ENCODE measurements around the gene HOXC9.

HOXC9 gene

GRCh38 chr12:54028314-54029201 lies 28.6 kb downstream of the HOXC9 start, which contains the start of gene HOXC6:
HOXC6 (plus strand) TSS chr12:54028440; CDS start chr12:54028522, 82 bp downstream.
- no peak for DNase-seq (ENCODE audit: low read depth in 2 of 2)

- DNase-seq (ENCODE audit: low read depth in 2 of 2) = no peak
Measured at GRCh38 chr12:54029529-54030441, 29.8 kb downstream of the HOXC9 start.

- DNase-seq (ENCODE audit: low read depth in 2 of 2) = no peak
Measured at GRCh38 chr12:54030442-54030801, 30.5 kb downstream of the HOXC9 start.

- no peak for DNase-seq (ENCODE audit: low read depth in 2 of 2)
Measured at GRCh38 chr12:54030889-54031471, 31.0 kb downstream of the HOXC9 start.

GRCh38 chr12:54031480-54031879 lies 31.5 kb downstream of the HOXC9 start:
- DNase-seq (ENCODE audit: low read depth in 2 of 2) = no peak

- no peak for DNase-seq (ENCODE audit: low read depth in 2 of 2)
Measured at GRCh38 chr12:54032086-54032619, 32.2 kb downstream of the HOXC9 start.

- peak in 1 of 2 donors; percentile 26 for DNase-seq (ENCODE audit: low read depth in 2 of 2)
Measured at GRCh38 chr12:54032627-54033100, 32.7 kb downstream of the HOXC9 start, which contains the start of gene HOXC5. HOXC5 (plus strand) TSS chr12:54033050; CDS start chr12:54033123, 73 bp downstream.

GRCh38 chr12:54033106-54033979 lies 33.4 kb downstream of the HOXC9 start:
- DNase-seq (ENCODE audit: low read depth in 2 of 2) = no peak

GRCh38 chr12:54033980-54034784 lies 34.2 kb downstream of the HOXC9 start:
- no peak for DNase-seq (ENCODE audit: low read depth in 2 of 2)

- no peak for DNase-seq (ENCODE audit: low read depth in 2 of 2)
Measured at GRCh38 chr12:54034785-54035310, 34.9 kb downstream of the HOXC9 start.

GRCh38 chr12:54035568-54036264 lies 35.8 kb downstream of the HOXC9 start:
- no peak for DNase-seq (ENCODE audit: low read depth in 2 of 2)

GRCh38 chr12:54036620-54037359 lies 36.8 kb downstream of the HOXC9 start:
- DNase-seq (ENCODE audit: low read depth in 2 of 2) = no peak

GRCh38 chr12:54037360-54038283 lies 37.7 kb downstream of the HOXC9 start:
- no peak for DNase-seq (ENCODE audit: low read depth in 2 of 2)

- no peak for DNase-seq (ENCODE audit: low read depth in 2 of 2)
Measured at GRCh38 chr12:54038284-54038870, 38.4 kb downstream of the HOXC9 start.

GRCh38 chr12:54038871-54039414 lies 39.0 kb downstream of the HOXC9 start:
- DNase-seq (ENCODE audit: low read depth in 2 of 2) = no peak

- no peak for DNase-seq (ENCODE audit: low read depth in 2 of 2)
Measured at GRCh38 chr12:54039417-54040147, 39.6 kb downstream of the HOXC9 start.

All from stimulated activated CD4-positive, alpha-beta T cell treated with anti-CD3 and anti-CD28 coated beads, Interleukin-1b, Interleukin-23, amount 100 ng/mL, for 1 hour (primary cell).